ENCODE measurements around the gene RNF20.
"Not testable (repeated sequence)": the region's sequence is repeated elsewhere in the genome, so short reads cannot be mapped to it uniquely, and the experiment has no call there.

RNF20 gene

DNA sequence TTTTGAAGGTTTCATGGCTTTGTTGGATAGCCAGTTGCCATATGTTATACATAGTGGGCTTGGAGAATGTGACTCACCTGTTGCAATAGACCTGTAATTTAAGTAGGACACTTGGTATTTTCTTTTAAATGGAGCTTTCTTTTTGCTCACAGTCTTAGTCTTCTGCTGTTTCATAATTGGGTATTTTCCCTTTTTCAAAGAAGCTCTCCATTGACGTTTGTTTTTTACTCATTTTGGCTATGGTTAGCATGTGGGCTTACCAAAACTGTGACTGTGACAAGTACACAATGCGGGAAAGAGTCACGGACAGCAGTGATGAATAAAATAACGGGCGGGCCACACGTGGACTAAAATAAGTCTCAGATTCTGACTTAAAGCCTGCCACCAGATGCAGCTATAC lies 23.2 kb upstream of the RNF20 start:
- Histone ChIP-seq H3K27ac (ENCODE audit: low read length) (no peak overlapping the region), H3K9ac (ENCODE audit: low read length in 2 of 2) (no peak overlapping the region), H3K36me3 (ENCODE audit: control insufficient read depth in 2 of 2, insufficient read depth in 2 of 2, low read length in 2 of 2) (no peaks in the 10 kb centered on the region), H3K4me3 (ENCODE audit: low read length in 2 of 2) (no peak overlapping the region), H3K9me3 (ENCODE audit: control insufficient read depth in 2 of 2, low read length in 2 of 2) (no peaks in the 10 kb centered on the region), H3K27me3 (ENCODE audit: control insufficient read depth in 1 of 2, insufficient read depth in 2 of 2, low read length in 2 of 2) (no peaks in the 10 kb centered on the region), H3K4me1 (ENCODE audit: control insufficient read depth, insufficient read depth, low read length) (no peaks in the 10 kb centered on the region)

DNA sequence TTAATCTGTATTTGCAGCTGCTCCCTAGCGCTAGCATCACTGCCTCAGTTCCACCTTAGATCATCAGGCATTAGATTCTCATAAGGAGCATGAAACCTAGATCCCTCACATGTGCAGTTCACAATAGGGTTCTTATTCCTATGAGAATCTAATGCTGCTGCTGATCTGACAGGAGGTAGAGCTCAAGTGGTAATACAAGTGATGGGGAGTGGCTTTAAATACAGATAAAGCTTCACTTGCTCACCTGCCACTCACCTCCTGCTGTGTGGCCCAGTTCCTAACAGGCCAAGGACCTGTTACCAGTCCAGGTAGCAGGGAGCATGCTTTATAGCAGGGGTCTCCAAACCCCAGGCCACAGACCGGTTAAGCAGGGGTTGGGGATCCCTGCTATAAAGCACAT lies 22.6 kb upstream of the RNF20 start:
- Histone ChIP-seq H3K9me3 (ENCODE audit: control insufficient read depth in 2 of 2, low read length in 2 of 2) (no peaks in the 10 kb centered on the region), H3K4me3 (ENCODE audit: low read length in 2 of 2) (no peak overlapping the region), H3K27ac (ENCODE audit: low read length) (no peak overlapping the region), H3K9ac (ENCODE audit: low read length in 2 of 2) (no peak overlapping the region), H3K4me1 (ENCODE audit: control insufficient read depth, insufficient read depth, low read length) (no peaks in the 10 kb centered on the region), H3K36me3 (ENCODE audit: control insufficient read depth in 2 of 2, insufficient read depth in 2 of 2, low read length in 2 of 2) (no peaks in the 10 kb centered on the region), H3K27me3 (ENCODE audit: control insufficient read depth in 1 of 2, insufficient read depth in 2 of 2, low read length in 2 of 2) (no peaks in the 10 kb centered on the region)

DNA sequence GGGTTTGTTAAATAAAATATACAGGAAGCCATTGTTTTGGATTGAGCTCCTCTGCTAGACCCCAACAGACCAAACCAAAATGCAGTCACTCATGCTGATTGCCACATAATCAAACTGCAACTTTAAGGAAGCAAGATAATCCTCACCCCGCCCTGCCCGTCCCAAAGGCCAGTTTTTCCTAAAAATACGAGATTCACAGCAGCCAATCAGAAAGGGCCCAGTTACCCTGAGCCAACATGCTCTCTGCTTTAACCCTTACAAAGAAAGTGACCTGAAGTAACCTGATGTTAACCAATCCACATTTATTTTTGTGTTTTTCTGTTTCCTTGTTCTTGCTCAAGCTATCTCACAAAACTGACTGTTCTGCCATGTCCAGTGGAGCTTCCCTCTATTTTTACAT lies 21.5 kb upstream of the RNF20 start:
- H3K4me3 ChIP-seq (ENCODE audit: low read length in 2 of 2), result no peak overlapping the region
- no peaks in the 10 kb centered on the region for H3K36me3 ChIP-seq (ENCODE audit: control insufficient read depth in 2 of 2, insufficient read depth in 2 of 2, low read length in 2 of 2)
- H3K27ac ChIP-seq (ENCODE audit: low read length), result no peak overlapping the region
- no peaks in the 10 kb centered on the region for H3K4me1 ChIP-seq (ENCODE audit: control insufficient read depth, insufficient read depth, low read length)
- H3K27me3 ChIP-seq (ENCODE audit: control insufficient read depth in 1 of 2, insufficient read depth in 2 of 2, low read length in 2 of 2), result no peaks in the 10 kb centered on the region
- H3K9ac ChIP-seq (ENCODE audit: low read length in 2 of 2), result no peak overlapping the region
- no peaks in the 10 kb centered on the region for H3K9me3 ChIP-seq (ENCODE audit: control insufficient read depth in 2 of 2, low read length in 2 of 2)

DNA sequence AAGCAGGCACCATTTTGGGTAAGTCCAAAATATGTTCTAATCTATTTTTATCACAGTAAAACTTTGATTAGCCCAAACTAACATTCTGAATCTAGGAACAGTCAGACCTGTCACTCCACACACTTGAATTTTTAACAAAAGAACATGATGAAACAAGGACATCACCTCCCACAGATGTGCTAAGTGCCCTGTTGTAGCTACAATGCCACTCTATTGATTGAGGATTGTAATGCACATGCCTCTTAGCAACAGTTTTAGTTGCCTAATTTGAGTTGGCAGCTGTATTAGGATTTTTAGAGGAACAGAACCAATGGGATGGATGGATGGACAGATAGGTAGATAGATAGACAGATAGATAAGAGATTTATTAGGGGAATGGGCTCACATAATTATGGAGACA lies 20.3 kb upstream of the RNF20 start:
- H3K4me3 ChIP-seq (ENCODE audit: low read length in 2 of 2), result no peak overlapping the region
- H3K36me3 ChIP-seq (ENCODE audit: control insufficient read depth in 2 of 2, insufficient read depth in 2 of 2, low read length in 2 of 2), result no peaks in the 10 kb centered on the region
- no peaks in the 10 kb centered on the region for H3K4me1 ChIP-seq (ENCODE audit: control insufficient read depth, insufficient read depth, low read length)
- no peaks in the 10 kb centered on the region for H3K9me3 ChIP-seq (ENCODE audit: control insufficient read depth in 2 of 2, low read length in 2 of 2)
- no peaks in the 10 kb centered on the region for H3K27me3 ChIP-seq (ENCODE audit: control insufficient read depth in 1 of 2, insufficient read depth in 2 of 2, low read length in 2 of 2)
- no peak overlapping the region for H3K27ac ChIP-seq (ENCODE audit: low read length)
- no peak overlapping the region for H3K9ac ChIP-seq (ENCODE audit: low read length in 2 of 2)

DNA sequence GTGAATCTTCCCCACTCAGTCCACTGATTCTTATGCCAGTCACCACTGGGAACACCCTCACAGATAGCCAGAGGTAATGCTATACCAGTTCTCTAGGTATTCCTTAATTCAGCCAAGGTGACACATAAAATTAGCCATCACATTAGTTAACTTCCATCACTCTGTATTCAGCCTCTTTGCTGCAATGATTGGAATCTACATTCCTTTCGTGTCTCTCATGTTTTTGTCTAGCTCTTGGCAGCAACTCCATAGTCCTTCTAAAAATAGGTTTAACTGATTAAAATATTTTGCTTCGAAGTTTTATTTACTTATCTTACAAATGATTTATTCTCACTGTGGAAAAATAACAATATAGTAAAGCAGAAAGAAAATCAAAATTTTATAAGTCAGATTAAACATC lies 19.6 kb upstream of the RNF20 start:
- Histone ChIP-seq H3K4me3 (ENCODE audit: low read length in 2 of 2) (no peak overlapping the region), H3K27ac (ENCODE audit: low read length) (no peak overlapping the region)

DNA sequence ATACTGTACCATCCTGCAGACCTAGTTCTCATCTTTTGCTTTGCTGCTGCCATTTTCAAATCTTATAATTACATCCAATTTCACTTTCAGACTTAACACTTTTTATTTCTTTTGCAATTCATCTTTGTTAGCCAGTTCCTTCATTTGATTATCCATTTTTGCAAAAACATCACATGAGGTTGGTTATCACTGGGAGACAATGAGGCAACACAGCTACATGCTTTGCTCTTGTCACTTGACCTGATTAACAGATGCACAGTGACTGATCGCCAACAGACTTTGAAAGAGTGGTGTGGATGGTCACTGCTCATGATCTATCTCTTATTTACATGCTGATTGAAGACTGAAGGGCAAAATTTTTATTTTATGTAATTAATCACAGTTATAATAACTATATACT lies 17.0 kb upstream of the RNF20 start:
- Histone ChIP-seq H3K27me3 (ENCODE audit: control insufficient read depth in 1 of 2, insufficient read depth in 2 of 2, low read length in 2 of 2) (no peaks in the 10 kb centered on the region), H3K36me3 (ENCODE audit: control insufficient read depth in 2 of 2, insufficient read depth in 2 of 2, low read length in 2 of 2) (no peaks in the 10 kb centered on the region), H3K27ac (ENCODE audit: low read length) (no peak overlapping the region), H3K9ac (ENCODE audit: low read length in 2 of 2) (no peak overlapping the region), H3K9me3 (ENCODE audit: control insufficient read depth in 2 of 2, low read length in 2 of 2) (no peaks in the 10 kb centered on the region), H3K4me1 (ENCODE audit: control insufficient read depth, insufficient read depth, low read length) (no peaks in the 10 kb centered on the region), H3K4me3 (ENCODE audit: low read length in 2 of 2) (no peak overlapping the region)

More for the DNA sequence above, 19.6 kb upstream of the RNF20 start:
- no peaks in the 10 kb centered on the region for H3K27me3 ChIP-seq (ENCODE audit: control insufficient read depth in 1 of 2, insufficient read depth in 2 of 2, low read length in 2 of 2)
- no peaks in the 10 kb centered on the region for H3K9me3 ChIP-seq (ENCODE audit: control insufficient read depth in 2 of 2, low read length in 2 of 2)
- no peak overlapping the region for H3K9ac ChIP-seq (ENCODE audit: low read length in 2 of 2)
- no peaks in the 10 kb centered on the region for H3K4me1 ChIP-seq (ENCODE audit: control insufficient read depth, insufficient read depth, low read length)
- no peaks in the 10 kb centered on the region for H3K36me3 ChIP-seq (ENCODE audit: control insufficient read depth in 2 of 2, insufficient read depth in 2 of 2, low read length in 2 of 2)

DNA sequence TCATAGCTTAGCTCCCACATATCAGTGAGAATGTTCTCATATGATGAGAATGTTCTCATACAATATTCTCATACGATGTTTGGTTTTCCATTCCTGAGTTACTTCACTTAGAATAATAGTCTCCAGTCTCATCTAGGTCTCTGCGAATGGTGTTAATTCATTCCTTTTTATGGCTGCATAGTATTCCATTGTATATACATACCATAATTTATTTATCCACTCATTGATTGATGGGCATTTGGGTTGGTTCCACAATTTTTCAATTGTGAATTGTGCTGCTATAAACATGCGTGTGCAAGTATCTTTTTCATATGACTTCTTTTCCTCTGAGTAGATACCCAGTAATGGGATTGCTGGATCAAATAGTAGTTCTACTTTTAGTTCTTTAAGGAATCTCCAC lies 15.2 kb upstream of the RNF20 start:
- H3K27ac ChIP-seq (ENCODE audit: low read length); H3K9me3 ChIP-seq (ENCODE audit: control insufficient read depth in 2 of 2, low read length in 2 of 2); H3K36me3 ChIP-seq (ENCODE audit: control insufficient read depth in 2 of 2, insufficient read depth in 2 of 2, low read length in 2 of 2); H3K9ac ChIP-seq (ENCODE audit: low read length in 2 of 2); H3K4me3 ChIP-seq (ENCODE audit: low read length in 2 of 2); H3K4me1 ChIP-seq (ENCODE audit: control insufficient read depth, insufficient read depth, low read length); H3K27me3 ChIP-seq (ENCODE audit: control insufficient read depth in 1 of 2, insufficient read depth in 2 of 2, low read length in 2 of 2): not testable (repeated sequence)

DNA sequence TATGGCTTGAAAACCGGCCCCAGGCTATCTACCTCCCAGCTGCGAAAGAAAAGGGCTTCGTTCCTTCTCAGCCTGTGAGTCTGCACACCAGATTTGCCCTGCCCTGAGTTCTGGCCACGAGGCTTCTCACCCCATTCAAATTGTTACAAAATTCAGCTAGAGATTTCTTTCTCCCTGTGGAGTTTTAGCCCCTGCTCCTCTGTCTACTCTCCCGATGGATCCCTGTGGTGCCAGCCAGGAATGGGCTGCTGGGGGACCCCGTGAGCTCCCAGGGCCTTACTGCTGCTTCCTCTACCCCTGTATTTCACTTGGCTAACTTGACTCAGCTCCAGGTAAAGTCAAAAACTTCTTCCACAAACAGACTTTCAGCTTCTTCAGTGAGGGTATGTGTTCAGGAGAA lies 9.3 kb upstream of the RNF20 start:
- Histone ChIP-seq H3K27me3 (ENCODE audit: control insufficient read depth in 1 of 2, insufficient read depth in 2 of 2, low read length in 2 of 2) (no peaks in the 10 kb centered on the region), H3K9me3 (ENCODE audit: control insufficient read depth in 2 of 2, low read length in 2 of 2) (no peaks in the 10 kb centered on the region), H3K4me1 (ENCODE audit: control insufficient read depth, insufficient read depth, low read length) (no peaks in the 10 kb centered on the region), H3K36me3 (ENCODE audit: control insufficient read depth in 2 of 2, insufficient read depth in 2 of 2, low read length in 2 of 2) (no peaks in the 10 kb centered on the region), H3K4me3 (ENCODE audit: low read length in 2 of 2) (no peak overlapping the region), H3K27ac (ENCODE audit: low read length) (no peak overlapping the region), H3K9ac (ENCODE audit: low read length in 2 of 2) (no peak overlapping the region)

DNA sequence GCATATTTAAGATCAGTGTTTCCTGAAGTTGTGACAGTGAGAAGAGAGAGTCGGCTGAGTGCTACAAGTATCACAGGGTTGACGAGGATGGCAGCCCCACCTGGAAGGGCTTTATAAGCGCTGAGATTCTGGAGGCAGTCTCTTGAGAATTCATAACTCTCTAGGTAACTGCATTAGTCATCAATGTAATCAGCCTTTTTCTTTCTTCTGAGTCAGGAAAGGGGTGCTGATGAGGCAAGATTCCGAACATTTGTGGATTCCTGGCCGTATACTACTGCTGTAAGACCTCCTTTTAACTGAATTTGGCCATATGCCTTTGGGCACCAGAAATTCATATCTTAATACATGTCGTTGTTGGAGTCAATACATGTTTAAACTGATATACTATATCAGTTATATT lies 6.6 kb upstream of the RNF20 start:
- no peak overlapping the region for H3K9ac ChIP-seq (ENCODE audit: low read length in 2 of 2)

DNA sequence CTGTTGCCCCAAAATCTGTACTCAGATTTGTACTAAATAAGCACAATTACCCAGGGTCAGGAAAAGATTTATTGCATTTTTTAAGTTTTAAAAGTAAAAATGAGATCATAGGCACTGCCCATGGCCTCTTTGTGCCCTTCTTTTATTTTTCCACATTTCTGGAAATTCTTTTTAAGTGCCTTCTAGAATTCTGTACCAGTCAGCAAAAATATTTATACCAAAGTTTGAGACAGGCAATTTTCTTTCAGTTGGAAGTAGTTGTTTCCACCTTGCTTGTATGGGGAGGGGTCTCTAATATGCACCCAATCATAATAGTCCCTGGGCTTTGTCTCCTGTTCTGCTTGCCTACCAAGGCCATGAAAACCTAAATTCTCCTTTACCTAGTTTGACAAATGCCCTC lies 5.6 kb upstream of the RNF20 start:
- no peaks in the 10 kb centered on the region for H3K9me3 ChIP-seq (ENCODE audit: control insufficient read depth in 2 of 2, low read length in 2 of 2)

More for the DNA sequence above, 6.6 kb upstream of the RNF20 start:
- Histone ChIP-seq H3K27me3 (ENCODE audit: control insufficient read depth in 1 of 2, insufficient read depth in 2 of 2, low read length in 2 of 2) (no peaks in the 10 kb centered on the region), H3K4me1 (ENCODE audit: control insufficient read depth, insufficient read depth, low read length) (no peaks in the 10 kb centered on the region), H3K4me3 (ENCODE audit: low read length in 2 of 2) (no peak overlapping the region), H3K27ac (ENCODE audit: low read length) (no peak overlapping the region), H3K36me3 (ENCODE audit: control insufficient read depth in 2 of 2, insufficient read depth in 2 of 2, low read length in 2 of 2) (no peaks in the 10 kb centered on the region), H3K9me3 (ENCODE audit: control insufficient read depth in 2 of 2, low read length in 2 of 2) (no peaks in the 10 kb centered on the region)

DNA sequence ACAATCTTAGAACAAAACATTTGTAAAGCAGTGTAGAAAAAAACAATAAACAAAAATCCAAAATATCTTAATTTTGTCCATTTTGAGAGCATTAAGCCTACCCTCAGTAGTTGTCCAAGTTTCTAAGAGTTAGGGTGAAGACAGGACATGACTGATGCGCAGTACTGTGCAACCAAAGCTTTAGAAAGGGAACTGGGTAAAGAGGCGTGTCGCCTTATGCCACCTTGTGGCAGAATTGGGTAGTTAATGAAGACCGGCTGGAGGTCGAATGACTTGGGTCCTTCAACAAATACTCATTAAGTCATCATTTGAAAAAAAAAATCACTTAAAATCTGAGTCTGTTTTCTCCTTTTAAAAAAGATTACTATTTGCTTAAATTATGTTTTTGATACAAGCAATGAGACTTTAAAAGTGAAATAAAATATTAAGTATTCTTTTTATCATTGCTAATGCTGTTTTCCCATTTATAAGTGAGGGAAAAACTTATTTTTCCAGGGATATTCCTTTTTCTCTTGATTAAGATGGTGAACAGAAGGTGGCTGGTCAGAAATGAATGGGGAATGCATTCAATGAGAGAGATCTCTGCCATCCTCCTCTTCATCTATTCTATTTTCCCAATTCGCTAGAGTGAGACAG lies 3.5 kb upstream of the RNF20 start:
- Histone ChIP-seq H3K9ac (ENCODE audit: low read length in 2 of 2) (no peak overlapping the region), H3K36me3 (ENCODE audit: control insufficient read depth in 2 of 2, insufficient read depth in 2 of 2, low read length in 2 of 2) (no peaks in the 10 kb centered on the region)

More for the DNA sequence above, 5.6 kb upstream of the RNF20 start:
- H3K27me3 ChIP-seq (ENCODE audit: control insufficient read depth in 1 of 2, insufficient read depth in 2 of 2, low read length in 2 of 2), result no peaks in the 10 kb centered on the region
- H3K27ac ChIP-seq (ENCODE audit: low read length), result no peak overlapping the region
- no peak overlapping the region for H3K4me3 ChIP-seq (ENCODE audit: low read length in 2 of 2)
- H3K4me1 ChIP-seq (ENCODE audit: control insufficient read depth, insufficient read depth, low read length), result no peaks in the 10 kb centered on the region
- H3K9ac ChIP-seq (ENCODE audit: low read length in 2 of 2), result no peak overlapping the region
- no peaks in the 10 kb centered on the region for H3K36me3 ChIP-seq (ENCODE audit: control insufficient read depth in 2 of 2, insufficient read depth in 2 of 2, low read length in 2 of 2)

More for the DNA sequence above, 3.5 kb upstream of the RNF20 start:
- Histone ChIP-seq H3K27me3 (ENCODE audit: control insufficient read depth in 1 of 2, insufficient read depth in 2 of 2, low read length in 2 of 2) (no peaks in the 10 kb centered on the region), H3K4me3 (ENCODE audit: low read length in 2 of 2) (no peak overlapping the region), H3K9me3 (ENCODE audit: control insufficient read depth in 2 of 2, low read length in 2 of 2) (no peaks in the 10 kb centered on the region), H3K27ac (ENCODE audit: low read length) (no peak overlapping the region), H3K4me1 (ENCODE audit: control insufficient read depth, insufficient read depth, low read length) (no peaks in the 10 kb centered on the region)
